ENCODE results near the gene MGST2. TPM values are rescaled to one million over a fixed set of nuclear protein-coding genes. Genes with fewer than 3 reads are reported as not detected.

MGST2 gene
- total and polyA plus RNA-seq, 8 donors, result 37.3 to 63.1 (median 44.0) TPM

DNA sequence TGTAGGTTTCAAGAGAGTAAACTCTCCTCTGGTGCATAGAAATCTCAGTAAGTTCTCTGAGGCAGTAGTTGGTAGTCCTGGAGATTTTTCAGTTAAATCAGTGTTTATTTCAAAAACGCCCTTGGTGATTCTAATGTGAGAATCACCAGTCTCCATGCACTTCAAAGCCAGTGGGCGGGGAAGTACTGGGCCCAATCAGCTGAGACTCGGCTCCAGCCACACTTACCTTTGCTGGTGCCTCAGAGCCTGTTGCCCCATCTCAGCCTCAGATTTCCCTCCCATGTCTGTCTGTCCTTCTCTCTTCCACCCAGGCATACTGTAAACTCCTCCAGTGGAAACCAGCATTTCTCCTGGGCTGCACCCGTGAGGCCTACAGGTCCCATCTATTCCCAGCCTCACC is 7.4 kb upstream of the MGST2 start:
- ATAC-seq (no peak), DNase-seq (no peak)
- Histone ChIP-seq H3K36me3 (no peaks in the 10 kb centered on the region), H3K4me3 (no peak overlapping the region), H3K4me1 (peaks cover 0 to 38% of the 10 kb centered on the region in 2 donors), H3K27ac (peak overlapping the region in 1 of 2 donors; percentile 68), H3K27me3 (no peaks in the 10 kb centered on the region), H3K9me3 (no peaks in the 10 kb centered on the region)
- TF ChIP-seq CTCF (IDR thresholded peaks at IDR 0.05), result no peak
- intact Hi-C loops (cut with DNase I), result loop anchor here in 1 of 2 donors (10.0 kb wide), 2 partner anchors 53 to 597 kb away; no protein-coding TSS in a partner anchor

DNA sequence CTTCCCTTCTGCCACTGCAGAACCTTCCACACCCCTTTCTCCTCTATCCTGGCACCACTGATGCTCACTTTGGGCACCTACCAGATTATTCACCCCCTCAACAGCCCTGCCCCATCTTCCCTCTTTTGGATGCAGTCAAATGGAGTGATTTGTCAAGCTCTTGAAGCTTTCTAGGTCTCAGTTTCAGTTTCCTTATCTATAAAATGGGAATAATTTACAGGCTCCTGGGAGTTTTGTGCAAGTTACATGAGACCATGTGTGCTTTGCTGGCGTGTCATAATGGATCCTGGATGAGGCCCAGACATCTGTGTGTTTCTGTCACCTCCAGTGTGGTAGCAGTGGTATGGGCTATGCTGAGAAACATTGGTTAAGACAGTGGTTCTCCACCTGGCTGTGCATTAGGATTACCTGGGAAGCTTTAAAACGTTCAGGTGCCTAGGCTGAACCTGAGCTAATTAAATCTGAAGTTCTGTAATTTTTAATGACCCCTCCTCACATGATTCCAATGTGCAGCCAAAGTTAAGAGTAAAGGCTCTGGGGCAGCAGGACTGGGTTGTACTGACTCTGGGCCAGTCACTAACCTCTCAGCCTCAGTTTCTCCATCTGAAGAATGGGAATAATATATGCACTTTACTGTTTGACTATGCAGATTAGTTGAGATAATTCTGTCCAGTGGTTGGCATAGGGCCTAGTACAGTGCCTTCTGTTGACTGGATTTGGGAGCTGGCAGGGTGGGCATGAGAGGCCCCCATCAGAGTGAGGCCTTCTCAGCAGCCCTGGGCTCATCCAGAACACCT is 6.8 kb upstream of the MGST2 start:
- no peaks in the 10 kb centered on the region for H3K36me3 ChIP-seq
- H3K9me3 ChIP-seq, result no peaks in the 10 kb centered on the region
- intact Hi-C loops (cut with DNase I), result loop anchor here in 1 of 2 donors (10.0 kb wide), 2 partner anchors 54 to 596 kb away; no protein-coding TSS in a partner anchor
- ATAC-seq (no peak), DNase-seq (no peak)
- H3K4me1 ChIP-seq, result peaks cover 0 to 38% of the 10 kb centered on the region in 2 donors
- H3K27me3 ChIP-seq, result no peaks in the 10 kb centered on the region
- peak overlapping the region in 1 of 2 donors; percentile 68 for H3K27ac ChIP-seq
- no peak overlapping the region for H3K4me3 ChIP-seq
- TF ChIP-seq CTCF (IDR thresholded peaks at IDR 0.05), result no peak

DNA sequence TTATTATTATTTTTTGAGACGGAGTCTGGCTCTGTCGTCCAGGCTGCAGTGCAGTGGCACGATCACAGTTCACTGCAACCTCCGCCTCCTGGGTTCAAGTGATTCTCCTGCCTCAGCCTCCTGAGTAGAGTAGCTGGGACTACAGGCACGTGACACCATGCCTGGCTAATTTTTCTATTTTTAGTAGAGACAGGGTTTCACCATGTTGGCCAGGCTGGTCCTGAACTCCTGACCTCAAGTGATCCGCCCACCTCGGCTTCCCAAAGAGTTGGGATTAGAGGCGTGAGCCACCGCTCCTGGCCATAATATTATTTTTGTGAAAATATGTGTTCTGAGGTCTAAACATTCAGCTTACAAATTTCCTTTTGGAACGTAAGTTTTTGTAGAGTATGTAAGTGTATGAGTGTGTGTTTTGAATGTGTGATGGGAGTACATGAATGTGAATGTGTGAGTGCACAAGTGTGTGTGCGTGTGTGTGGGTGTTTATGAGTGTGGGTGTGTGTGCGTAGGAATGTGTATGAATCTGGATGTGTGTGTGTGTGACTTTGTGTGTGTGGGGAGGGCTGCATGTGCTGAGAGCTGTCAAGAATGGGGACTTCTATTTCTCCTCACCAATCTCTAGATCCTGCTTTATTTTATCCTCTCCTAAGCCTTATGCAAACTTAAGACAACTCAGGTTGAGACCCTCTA is 5.7 kb upstream of the MGST2 start:
- Histone ChIP-seq H3K27ac (peak overlapping the region in 1 of 2 donors; percentile 77), H3K9me3 (no peaks in the 10 kb centered on the region), H3K4me3 (no peak overlapping the region), H3K27me3 (no peaks in the 10 kb centered on the region), H3K36me3 (no peaks in the 10 kb centered on the region), H3K4me1 (peaks cover 0 to 38% of the 10 kb centered on the region in 2 donors)
- DNase-seq (no peak), ATAC-seq (no peak)
- no peak for TF ChIP-seq CTCF (IDR thresholded peaks at IDR 0.05)
- intact Hi-C loops (cut with DNase I), result loop anchor here in 1 of 2 donors (10.0 kb wide), 2 partner anchors 55 to 595 kb away; no protein-coding TSS in a partner anchor

DNA sequence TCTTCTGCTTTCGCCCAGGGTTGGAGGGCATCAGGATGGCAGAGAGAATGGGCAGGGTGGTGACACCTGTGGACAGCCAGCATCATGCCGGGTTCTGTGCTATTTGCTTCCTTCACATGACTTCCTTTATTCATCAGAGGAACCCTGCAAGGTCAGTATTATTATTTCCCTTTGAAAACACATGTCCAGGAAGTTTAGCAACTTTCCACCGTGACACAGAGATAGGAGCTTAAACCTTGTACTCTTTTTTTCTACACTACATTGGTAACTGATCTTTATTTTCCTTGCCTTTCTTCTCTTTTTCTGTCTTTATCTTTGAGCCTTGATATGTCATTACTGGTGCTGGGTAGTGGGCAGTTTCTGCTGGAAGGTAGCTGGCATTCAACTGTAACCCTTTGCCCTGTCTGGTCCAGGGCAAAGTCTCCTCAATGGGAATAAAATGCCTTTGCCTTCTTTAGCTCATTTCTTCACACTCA is 5.0 kb upstream of the MGST2 start:
- no peak for DNase-seq
- Histone ChIP-seq H3K4me1 (peaks cover 5 to 45% of the 10 kb centered on the region in 2 donors), H3K27ac (peak overlapping the region in 1 of 2 donors; percentile 77), H3K4me3 (no peak overlapping the region), H3K9me3 (no peaks in the 10 kb centered on the region), H3K36me3 (no peaks in the 10 kb centered on the region), H3K27me3 (no peaks in the 10 kb centered on the region)
- ATAC-seq, result no peak
- TF ChIP-seq CTCF (IDR thresholded peaks at IDR 0.05), result no peak
- intact Hi-C loops (cut with DNase I), result no loop called here
